ENCODE measurements around the gene CLIC3.

CLIC3 gene

DNA sequence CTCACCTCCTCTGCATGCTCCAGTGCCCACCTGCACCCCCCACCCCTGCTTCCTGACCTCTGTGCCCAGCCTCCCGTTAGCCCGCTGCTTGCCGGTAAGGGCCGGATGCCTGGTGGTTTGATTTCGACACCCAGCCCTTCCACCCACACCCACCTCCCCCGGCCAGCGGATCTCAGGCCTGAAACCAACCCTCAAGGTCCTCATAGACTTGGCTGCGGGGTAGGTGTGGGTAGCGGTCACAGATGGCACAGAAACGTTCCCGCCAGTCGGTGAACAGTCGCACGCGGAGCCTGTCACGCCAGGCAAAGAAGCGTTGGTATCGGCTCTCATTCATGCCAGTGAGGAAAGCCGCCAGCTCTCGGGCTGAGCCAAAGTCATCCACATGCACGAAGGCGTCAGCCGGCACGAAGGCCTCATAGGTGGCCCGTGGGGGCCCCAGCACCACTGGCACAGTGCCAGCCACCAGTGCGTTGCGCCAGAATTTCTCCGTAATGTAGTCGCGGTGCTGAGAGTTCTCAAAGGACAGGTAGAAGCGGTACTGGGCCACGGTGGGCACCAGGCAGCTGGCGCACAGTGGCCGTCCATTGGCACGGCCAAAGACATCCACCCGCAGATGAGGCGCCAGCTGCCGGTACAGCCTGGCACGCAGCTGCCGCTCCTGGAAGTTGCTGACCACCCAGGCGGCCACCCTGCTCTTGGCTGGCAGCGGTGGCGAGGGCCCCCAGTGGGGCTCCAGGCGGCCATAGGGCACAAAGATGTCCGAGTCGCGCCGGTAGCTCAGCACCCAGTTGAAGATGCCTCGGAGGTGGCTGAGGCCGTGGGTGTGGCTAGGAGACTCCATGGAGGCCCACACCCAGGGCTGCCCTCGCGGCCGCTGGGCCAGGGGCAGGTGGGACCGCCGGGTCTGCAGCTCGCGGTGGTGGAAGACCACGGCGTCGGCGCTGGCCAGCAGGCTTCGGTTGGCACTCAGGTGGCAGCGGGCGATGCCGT, 34.5 kb upstream of the CLIC3 start:
- no peak for DNase-seq

DNA sequence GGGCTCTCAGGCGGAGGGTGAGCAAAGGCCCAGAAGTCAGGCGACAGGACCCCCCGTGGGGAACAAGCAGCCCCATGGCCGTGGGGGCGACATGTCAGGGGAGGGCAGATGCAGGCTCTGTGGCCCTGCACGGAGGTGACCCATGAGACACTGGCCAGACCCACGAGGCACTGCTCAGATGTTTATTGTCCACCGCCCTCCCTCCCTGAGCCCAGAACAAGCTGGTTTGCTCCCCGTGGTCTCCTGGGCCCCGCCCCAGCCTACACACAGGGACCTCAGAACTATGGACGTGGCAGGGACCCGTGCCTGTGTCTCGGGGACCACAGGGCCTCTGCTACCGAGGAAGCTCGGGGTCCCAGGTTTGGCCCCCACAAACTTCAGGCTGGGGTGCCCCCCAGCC, 33.6 kb upstream of the CLIC3 start:
- no peak for DNase-seq

DNA sequence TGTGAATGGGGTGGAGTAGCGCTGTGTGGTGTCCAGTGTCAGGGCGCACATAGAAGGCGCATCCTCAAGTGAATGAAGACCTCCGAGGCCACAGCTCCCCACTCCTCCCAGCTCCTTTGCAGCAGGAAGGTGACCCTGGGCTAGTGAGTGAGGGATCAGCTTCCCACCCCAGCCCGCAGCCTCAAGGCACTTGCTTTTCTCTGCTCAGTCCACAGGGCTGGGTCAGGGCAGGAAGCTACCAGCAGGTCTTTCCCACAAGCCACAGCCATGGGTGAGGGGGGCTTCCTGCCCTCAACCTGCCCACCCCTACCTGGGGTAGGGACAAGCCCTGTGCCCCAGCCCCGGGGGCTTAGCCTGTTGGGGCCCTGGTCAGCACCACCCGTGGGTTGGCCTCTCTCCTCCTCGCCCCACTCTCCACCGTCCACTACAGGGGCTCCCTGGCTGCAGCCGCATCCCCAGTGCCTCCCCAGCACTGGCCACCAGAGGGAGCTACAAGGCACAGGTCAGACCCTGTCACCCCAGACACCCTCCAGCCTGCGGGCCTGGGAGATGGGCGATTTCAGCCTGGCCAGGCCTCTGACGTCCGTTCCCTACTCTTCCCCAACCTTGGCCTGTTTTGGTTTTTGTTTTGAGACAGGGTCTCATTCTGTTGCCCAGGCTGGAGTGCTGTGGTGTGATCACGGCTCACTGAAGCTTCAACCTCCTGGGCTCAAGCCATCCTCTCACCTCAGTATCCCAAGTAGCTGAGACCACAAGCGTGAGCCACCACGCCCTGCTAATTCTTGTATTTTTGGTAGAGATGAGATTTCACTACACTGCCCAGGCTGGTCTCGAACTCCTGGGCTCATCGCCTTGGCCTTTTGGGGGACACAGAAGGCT, 32.9 kb upstream of the CLIC3 start:
- peak; percentile 31 for DNase-seq

GRCh38 chr9:137028263-137029057, 32.1 kb upstream of the CLIC3 start:
- peak; percentile 41 for DNase-seq

DNA sequence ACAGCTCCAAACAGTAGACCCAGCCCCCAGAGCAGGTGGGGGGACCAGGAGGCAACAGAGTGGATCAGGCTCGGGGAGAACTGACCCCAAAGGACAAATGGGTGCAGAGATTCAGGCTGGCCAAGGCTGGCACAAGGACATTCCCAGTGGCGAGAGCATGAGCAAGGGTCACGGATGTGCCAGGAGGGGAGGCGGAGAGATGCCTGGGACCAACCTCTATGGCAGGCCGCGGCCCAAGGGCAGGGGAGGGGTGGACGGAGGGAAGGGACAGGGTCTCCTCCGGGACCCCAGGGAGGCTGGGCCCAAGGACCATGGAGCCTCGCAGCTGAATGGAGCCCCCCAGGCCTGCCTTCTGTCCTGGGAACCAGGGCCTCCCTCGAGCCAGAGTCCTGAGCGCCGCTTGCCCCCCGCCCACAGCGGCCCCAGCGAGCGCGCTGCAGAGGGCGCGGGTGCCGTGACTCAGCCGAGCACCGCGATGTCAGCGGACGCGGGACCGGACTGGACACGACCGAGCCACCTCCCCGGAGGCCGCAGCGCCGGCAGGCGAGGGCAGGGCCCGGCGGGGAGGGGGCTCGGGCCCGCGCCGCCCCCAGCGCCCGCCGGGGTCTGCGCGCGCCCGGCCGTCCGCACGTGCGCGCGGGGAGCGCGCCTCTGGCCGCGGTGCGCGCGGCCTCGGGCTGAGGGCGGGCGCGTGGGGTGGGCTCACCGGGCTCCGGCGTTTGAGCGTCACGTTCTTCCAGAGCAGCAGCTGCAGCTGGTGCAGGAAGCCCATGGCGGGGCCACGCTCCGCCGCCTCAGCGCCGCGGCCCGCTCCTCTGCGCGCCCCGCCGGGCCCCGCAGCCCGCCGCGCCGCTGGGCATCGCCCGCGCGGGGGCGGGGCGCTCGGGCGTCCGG, 31.2 kb upstream of the CLIC3 start, which contains the start of gene ABCA2:
Gene ABCA2 (minus strand): TSS at position 869 of the 894 bp plus-strand sequence. CDS start 97 bp downstream, at position 772.
- no peak for DNase-seq

DNA sequence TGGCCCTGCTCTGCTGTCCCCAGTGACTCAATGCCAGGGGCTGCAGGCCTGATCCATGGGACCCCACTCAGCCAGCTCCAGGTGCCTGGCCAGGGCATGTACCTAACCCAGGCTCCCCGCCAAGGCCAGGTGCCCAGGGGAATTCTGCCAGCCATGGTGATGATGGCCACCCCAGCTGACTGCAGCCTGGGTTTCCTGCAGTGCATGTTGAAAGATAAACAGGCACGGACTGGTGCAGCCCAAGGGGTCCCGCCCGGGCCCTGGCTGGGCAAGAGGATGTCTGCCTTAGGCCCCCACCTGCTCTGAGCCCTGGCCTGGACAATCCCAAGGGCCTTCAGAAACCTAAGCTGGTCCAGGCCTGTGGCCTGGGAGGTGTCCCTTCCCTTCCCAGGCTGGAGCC, 30.5 kb upstream of the CLIC3 start:
- DNase-seq, result no peak

DNA sequence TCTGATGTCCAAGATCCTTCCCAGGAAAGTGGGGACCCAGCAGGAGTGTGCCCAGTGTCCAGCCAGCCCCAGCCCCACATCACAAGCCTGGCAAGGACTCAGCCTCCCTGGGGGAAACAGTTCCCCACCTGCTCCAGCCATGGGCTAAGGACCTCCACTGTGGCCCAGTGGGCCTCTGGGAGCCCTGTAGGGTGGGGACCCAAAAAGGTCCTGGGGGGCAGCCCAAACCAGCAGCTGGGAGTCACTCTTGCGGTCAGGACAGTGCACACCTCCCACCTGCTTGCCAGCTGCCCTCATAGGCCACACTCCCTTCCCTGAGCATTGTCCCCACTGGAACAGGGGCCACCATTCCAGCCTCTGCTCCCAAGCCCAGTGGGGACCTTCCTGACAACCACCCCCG, 30.0 kb upstream of the CLIC3 start:
- DNase-seq, result no peak

DNA sequence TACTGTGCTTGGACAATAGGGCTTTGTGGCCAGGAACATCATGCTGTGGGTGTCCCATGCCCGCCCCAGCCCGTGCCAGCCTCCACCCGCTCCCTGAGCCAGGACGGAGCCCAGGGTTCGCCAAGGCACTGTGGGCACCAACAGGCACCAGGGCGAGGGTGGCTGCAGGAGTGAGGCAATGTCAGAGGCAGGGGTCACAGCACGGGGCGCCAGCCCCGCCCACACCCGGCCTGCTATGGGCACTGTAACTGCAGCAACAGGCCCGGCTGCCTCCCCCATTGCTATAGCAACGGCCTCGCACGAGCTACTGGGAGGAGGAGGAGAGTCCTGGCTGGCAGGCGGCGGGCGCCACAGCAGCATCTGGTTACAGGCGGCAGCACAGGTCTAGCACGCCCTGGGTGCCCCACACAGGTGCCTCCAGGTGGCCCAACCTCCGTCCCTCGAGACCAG, 29.2 kb upstream of the CLIC3 start:
- DNase-seq, result no peak

- no peak for DNase-seq
Observed at GRCh38 chr9:137023583-137023991, 27.2 kb upstream of the CLIC3 start.

DNA sequence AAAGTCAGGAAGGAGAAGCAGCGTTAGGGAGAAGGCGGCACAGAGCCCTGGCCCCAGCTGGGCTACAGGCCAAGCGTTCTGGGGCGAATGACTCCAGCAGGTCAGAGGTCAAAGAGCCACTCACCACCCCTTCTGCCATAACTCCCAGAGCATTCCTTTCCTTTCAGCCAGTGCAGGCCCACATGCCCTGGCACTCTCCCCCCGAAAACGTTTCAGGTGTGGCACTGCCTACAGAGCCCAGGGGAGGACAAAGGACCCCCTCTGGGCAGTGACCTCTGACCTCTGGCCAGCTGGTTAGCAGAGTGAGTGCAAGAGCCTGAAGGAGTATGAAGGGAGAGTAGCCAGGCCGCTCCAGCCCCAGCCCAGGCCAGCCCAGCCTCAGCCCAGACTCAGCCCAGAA, 26.8 kb upstream of the CLIC3 start:
- no peak for DNase-seq

DNA sequence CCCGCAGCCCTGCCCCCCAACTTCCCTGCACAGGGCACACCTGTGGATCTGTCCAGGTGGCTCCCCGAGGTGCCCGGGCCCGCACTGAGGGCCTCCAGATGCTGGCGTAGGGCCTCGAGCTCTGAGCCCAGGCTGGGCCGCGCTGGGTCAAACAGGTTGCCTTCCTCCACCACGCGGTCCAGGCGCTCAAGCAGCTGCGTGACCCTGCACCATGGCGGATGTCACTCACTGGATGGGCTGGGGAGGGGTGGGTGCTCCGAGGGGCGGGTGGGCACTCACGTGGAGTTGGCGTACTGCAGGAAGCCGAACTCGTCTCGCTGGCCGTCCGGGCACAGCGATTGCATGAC, 26.3 kb upstream of the CLIC3 start:
- no peak for DNase-seq

DNA sequence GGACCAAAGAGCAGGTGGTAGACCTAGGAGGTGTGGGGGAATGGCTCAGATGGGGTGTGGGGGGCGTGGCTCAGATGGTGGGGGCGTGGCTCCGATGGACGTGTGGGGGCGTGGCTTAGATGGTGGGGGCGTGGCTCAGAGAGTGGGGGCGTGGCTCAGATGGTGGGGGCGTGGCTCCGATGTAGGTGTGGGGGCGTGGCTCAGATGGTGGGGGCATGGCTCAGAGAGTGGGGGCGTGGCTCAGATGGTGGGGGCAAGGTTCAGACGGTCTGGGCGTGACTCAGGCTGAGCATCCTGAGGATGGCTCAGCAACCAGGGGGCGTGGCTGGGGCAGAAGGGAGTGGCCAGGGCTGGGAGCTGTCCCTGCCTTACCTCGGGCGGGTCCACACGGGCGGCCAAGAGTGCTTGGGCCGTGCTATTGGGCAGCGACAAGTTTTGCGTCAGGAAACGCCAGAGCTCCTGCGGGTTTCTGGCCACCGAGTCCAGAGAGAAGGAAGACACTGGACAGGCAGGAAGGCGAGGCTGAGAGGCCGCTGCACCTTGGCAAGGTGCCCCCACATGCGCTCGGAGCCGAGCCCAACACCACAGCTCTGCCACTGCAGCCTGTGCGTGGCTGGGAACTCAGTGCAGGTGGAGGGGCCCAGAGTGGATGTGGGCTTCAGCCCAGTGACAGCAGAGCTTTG, 25.8 kb upstream of the CLIC3 start:
- DNase-seq, result peak; percentile 56

DNA sequence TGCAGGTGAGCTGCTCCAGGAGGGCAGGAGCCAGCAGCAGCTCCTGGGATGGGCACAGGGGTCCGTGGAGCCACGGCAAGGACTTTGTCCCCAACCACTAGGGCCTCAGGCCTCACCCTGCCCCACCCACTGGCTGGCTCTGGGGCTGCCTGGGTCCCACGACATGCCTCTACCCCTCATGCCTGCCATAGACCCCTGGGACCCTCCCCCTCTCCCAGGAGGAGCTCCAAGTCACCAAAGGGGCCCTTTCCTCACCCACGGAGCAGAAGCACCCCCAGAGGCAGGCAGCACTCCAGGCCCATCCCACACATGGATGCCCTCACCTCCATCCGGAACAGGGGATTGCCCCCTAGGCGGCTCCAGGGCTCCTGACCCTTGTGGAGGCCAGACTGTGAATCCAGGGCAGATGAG, 25.2 kb upstream of the CLIC3 start:
- no peak for DNase-seq

- DNase-seq, result no peak
Observed at GRCh38 chr9:137020771-137021567, 24.6 kb upstream of the CLIC3 start.

DNA sequence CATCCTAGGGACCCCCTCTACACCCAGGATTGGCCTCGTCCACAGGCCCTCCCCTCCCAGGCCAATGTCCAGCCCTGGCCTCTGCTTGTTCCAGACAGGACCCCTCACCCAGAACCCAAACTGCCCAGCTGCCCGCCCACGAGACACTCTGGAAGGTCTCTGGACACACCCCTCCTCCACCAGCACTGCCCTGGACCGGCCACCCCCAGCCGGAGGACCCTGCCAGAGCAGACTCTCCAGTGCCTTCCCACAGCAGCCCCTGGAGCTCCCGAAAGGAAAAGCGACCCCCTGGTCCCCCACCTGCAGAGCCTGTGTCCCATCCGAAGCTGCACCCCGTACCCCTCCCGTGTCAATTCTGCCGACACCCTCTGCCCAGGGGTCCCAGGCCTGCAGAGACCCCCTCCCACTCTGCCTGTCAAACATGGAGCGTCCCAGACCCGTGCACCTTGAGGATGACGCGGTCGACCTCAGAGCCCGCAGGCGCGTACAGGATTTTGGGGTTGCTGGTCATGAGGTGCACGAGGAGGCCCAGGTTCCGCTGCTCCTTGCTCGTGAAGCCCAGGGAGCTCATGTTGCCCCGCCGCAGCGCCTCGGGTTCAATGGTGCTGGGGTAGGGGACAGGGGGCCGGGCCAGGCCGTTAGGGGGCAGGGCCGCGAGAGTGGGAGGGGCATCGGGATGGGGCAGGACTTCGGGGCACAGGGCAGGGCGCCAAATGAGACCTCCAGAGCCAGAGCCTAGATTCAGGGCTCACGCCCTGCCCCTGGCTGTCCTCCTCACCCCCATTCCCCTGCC, 23.7 kb upstream of the CLIC3 start:
- DNase-seq, result no peak

DNA sequence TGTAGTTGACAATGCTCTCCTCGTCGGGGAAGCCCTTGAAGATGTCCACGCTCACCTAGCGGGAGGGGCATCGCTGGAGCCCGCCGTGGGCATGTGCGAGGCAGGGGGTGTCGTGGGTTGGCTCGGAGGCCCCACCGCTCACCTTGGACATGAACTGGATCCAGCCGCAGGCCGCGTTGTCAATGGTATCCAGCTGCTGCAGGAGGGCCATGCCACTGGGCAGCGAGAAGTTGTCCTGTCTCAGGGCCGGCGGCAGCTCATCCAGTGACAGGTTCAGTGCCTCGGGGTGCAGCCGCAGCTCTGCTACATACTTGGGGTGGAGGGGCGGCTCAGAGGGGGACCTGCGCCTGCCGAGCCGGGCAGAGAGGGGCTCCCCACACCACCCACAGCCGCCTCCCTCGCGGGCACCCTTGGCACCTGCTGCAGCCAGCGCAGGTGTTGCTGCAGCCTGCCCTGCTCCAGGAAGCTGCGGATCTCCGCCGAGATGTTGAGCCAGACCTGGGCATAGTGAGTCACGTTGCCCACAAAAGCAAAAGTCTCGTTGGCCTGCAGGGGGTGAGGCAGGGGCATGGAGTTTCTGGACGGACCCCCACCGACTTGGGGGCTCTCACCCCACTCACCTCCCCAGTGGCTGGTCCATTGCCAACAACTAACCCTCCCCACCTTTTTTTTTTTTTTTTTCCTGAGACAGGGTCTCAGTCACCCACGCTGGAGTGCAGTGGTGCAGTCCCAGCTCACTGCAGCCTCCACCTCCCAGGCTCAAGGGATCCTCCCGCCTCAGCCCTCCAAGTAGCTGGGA, 22.6 kb upstream of the CLIC3 start:
- no peak for DNase-seq

GRCh38 chr9:137017791-137018497, 21.6 kb upstream of the CLIC3 start:
- no peak for DNase-seq

- DNase-seq, result no peak
Observed at GRCh38 chr9:137017071-137017470, 20.7 kb upstream of the CLIC3 start.
